CD4-positive, alpha-beta memory T cell (primary cell): ENCODE results near the gene SP6. TPM values are rescaled to one million over a fixed set of nuclear protein-coding genes. Genes with fewer than 3 reads are reported as not detected.

Experiments
- CTCF ChIA-PET: fragments of 350-600 bp; sonication (Branson Sonifier 250); formaldehyde crosslinking; loops from one replicate; lab custom pipeline; 2021; ENCODE audit warnings: inconsistent platforms; ENCODE audit not compliant: partially characterized antibody; lab: Charles Lee
- POLR2A ChIA-PET: fragments of 350-600 bp; sonication (Branson Sonifier 250); formaldehyde crosslinking; loops from one replicate; lab custom pipeline; 2021; ENCODE audit not compliant: partially characterized antibody; lab: Charles Lee
- DNase-seq, 5 donors: peaks; one replicate each; pipeline versions ENCODE4 v3.0.0 to v3.0.0-alpha.2; 2020 to 2022; ENCODE audit warnings: mixed read lengths in 1 of 5
- H3K27ac ChIP-seq: one replicate; pipeline ENCODE4 v1.7.0; 2013; ENCODE audit warnings: low read depth, low read length
- H3K27me3 ChIP-seq: 2 replicates; pipeline ENCODE4 v1.7.0; 2013; ENCODE audit warnings: mild to moderate bottlenecking, low read length, moderate library complexity; ENCODE audit not compliant: insufficient read depth
- H3K36me3 ChIP-seq: 2 replicates; pipeline ENCODE4 v1.7.0; 2013; ENCODE audit warnings: mild to moderate bottlenecking, low read length, moderate library complexity; ENCODE audit not compliant: insufficient read depth
- H3K4me1 ChIP-seq: 2 replicates; pipeline ENCODE4 v1.7.0; 2013; ENCODE audit warnings: mild to moderate bottlenecking, low read length, moderate library complexity; ENCODE audit not compliant: insufficient read depth
- H3K4me3 ChIP-seq, 2 donors: one replicate each; pipeline ENCODE4 v1.7.0; 2013; ENCODE audit warnings: low read length in 2 of 2, mild to moderate bottlenecking in 1 of 2
- H3K9me3 ChIP-seq, 2 donors: one replicate each; pipeline ENCODE4 v1.7.0; 2013; ENCODE audit warnings: low read length in 2 of 2, control low read depth in 1 of 2; ENCODE audit not compliant: control insufficient read depth in 1 of 2
- H3K27ac Mint-ChIP-seq, 7 donors: one replicate each; pipeline ENCODE4 v1.8.0; 2020 to 2021; ENCODE audit warnings: mixed read lengths in 7 of 7, mild to moderate bottlenecking in 6 of 7, inconsistent platforms in 3 of 7, moderate library complexity in 3 of 7
- H3K27me3 Mint-ChIP-seq, 2 donors: one replicate each; pipeline ENCODE4 v1.8.0; 2020 to 2021; ENCODE audit warnings: mixed read lengths in 2 of 2
- H3K36me3 Mint-ChIP-seq, 2 donors: one replicate each; pipeline ENCODE4 v1.8.0; 2020 to 2021; ENCODE audit warnings: mixed read lengths in 2 of 2, inconsistent platforms in 1 of 2, mild to moderate bottlenecking in 1 of 2
- H3K4me1 Mint-ChIP-seq, 4 donors: one replicate each; pipeline ENCODE4 v1.8.0; 2020 to 2021; ENCODE audit warnings: mixed read lengths in 4 of 4, mild to moderate bottlenecking in 1 of 4
- H3K4me3 Mint-ChIP-seq, 8 donors: one replicate each; pipeline ENCODE4 v1.8.0; 2020 to 2021; ENCODE audit warnings: mixed read lengths in 8 of 8, mild to moderate bottlenecking in 7 of 8, moderate library complexity in 6 of 8, inconsistent platforms in 3 of 8
- H3K9me3 Mint-ChIP-seq, 8 donors: one replicate each; pipeline ENCODE4 v1.8.0; 2020 to 2021; ENCODE audit warnings: mixed read lengths in 8 of 8, mild to moderate bottlenecking in 5 of 8, inconsistent platforms in 3 of 8, moderate library complexity in 1 of 8
- intact Hi-C: fragments of 100-400 bp; cut with micrococcal nuclease; formaldehyde crosslinking; loops from one replicate; pipeline ENCODE4 v1.15.1; 2023
- polyA plus RNA-seq, 2 donors: library from polyadenylated mRNA; unstranded; fragments of 300-500 nt; fragmentation: Illumina TruSeq; gene quantifications; one replicate each; pipeline ENCODE4 v1.2.3, GENCODE V29; 2021
- total RNA-seq, 2 experiments: library from RNA; stranded (reverse); gene quantifications; one replicate each; pipeline ENCODE4 v1.2.3, GENCODE V29; 2021

SP6 gene
- total and polyA plus RNA-seq, 4 experiments from 2014 or later = not detected

GRCh38 chr17:47837401-47838039, 13.4 kb downstream of the SP6 start:
- DNase-seq = no peak
- no peaks in the 10 kb centered on the region for H3K27me3 ChIP-seq
- no peak overlapping the region for H3K27ac Mint-ChIP-seq
- H3K4me3 ChIP-seq = no peak overlapping the region
- H3K27me3 Mint-ChIP-seq = no peaks in the 10 kb centered on the region
- no peak overlapping the region for H3K27ac ChIP-seq
- intact Hi-C loops = no loop called here
- ChIA-PET POLR2A (interaction anchor here (0.7 to 18.7 kb wide), 2 partner anchors 48 to 55 kb away, joined by 3 to 271 read pairs; partner anchors contain the start of gene SP2), CTCF (interaction anchor here (1.2 to 20.5 kb wide), 2 partner anchors 16 to 50 kb away, joined by 3 to 562 read pairs; partner anchors contain the start of genes OSBPL7 and SP2)
- no peaks in the 10 kb centered on the region for H3K9me3 ChIP-seq
- peaks cover 0 to 3% of the 10 kb centered on the region in 2 donors for H3K36me3 Mint-ChIP-seq
- peaks cover 0 to 2% (median 0%) of the 10 kb centered on the region in 8 donors for H3K9me3 Mint-ChIP-seq
- peaks cover 5% of the 10 kb centered on the region for H3K36me3 ChIP-seq
- H3K4me3 Mint-ChIP-seq = no peak overlapping the region
- H3K4me1 ChIP-seq = peaks cover 42% of the 10 kb centered on the region
- H3K4me1 Mint-ChIP-seq = peaks cover 25 to 59% (median 44%) of the 10 kb centered on the region in 4 donors

GRCh38 chr17:47836601-47837000, 14.4 kb downstream of the SP6 start:
- peaks cover 27 to 58% (median 43%) of the 10 kb centered on the region in 4 donors for H3K4me1 Mint-ChIP-seq
- H3K36me3 ChIP-seq = peaks cover 5% of the 10 kb centered on the region
- no peak for DNase-seq
- H3K4me3 ChIP-seq = no peak overlapping the region
- POLR2A ChIA-PET = interaction anchor here (18.7 kb wide), 1 partner anchor 56 kb away, joined by 271 read pairs; the partner anchor contains the start of gene SP2
- no peaks in the 10 kb centered on the region for H3K9me3 ChIP-seq
- H3K27ac Mint-ChIP-seq = no peak overlapping the region
- intact Hi-C loops = no loop called here
- CTCF ChIA-PET = interaction anchor here (1.2 to 20.5 kb wide), 2 partner anchors 15 to 51 kb away, joined by 3 to 562 read pairs; partner anchors contain the start of genes OSBPL7 and SP2
- H3K27ac ChIP-seq = no peak overlapping the region
- H3K27me3 ChIP-seq = no peaks in the 10 kb centered on the region
- no peaks in the 10 kb centered on the region for H3K27me3 Mint-ChIP-seq
- peaks cover 0 to 2% (median 0%) of the 10 kb centered on the region in 8 donors for H3K9me3 Mint-ChIP-seq
- no peak overlapping the region for H3K4me3 Mint-ChIP-seq
- H3K36me3 Mint-ChIP-seq = peaks cover 0 to 3% of the 10 kb centered on the region in 2 donors
- peaks cover 44% of the 10 kb centered on the region for H3K4me1 ChIP-seq

GRCh38 chr17:47834756-47835155, 16.2 kb downstream of the SP6 start:
- no peak overlapping the region for H3K27ac ChIP-seq

GRCh38 chr17:47831934-47832327, 19.0 kb downstream of the SP6 start:
- peaks cover 12% of the 10 kb centered on the region for H3K36me3 ChIP-seq
- Mint-ChIP-seq H3K4me1 (peaks cover 37 to 73% (median 49%) of the 10 kb centered on the region in 4 donors), H3K4me3 (peak overlapping the region; percentile 86 to 98 (median 95)), H3K9me3 (peaks cover 0 to 2% (median 0%) of the 10 kb centered on the region in 8 donors), H3K36me3 (peaks cover 4 to 28% of the 10 kb centered on the region in 2 donors), H3K27me3 (no peaks in the 10 kb centered on the region), H3K27ac (peak overlapping the region; percentile 86 to 100 (median 98))
- H3K9me3 ChIP-seq = no peaks in the 10 kb centered on the region
- no peaks in the 10 kb centered on the region for H3K27me3 ChIP-seq
- peaks cover 56% of the 10 kb centered on the region for H3K4me1 ChIP-seq
- intact Hi-C loops = loop anchor here (1.0 kb wide), 3 partner anchors 8 to 63 kb away; partner anchors contain the start of gene OSBPL7
- DNase-seq = no peak
- H3K4me3 ChIP-seq = peak overlapping the region; percentile 87 to 100
- ChIA-PET POLR2A (interaction anchor here (0.7 to 4.0 kb wide), 12 partner anchors 9 to 1061 kb away, joined by 3 to 69 read pairs (median 4); partner anchors contain the start of genes ATP5MC1, KPNB1, OSBPL7 and SCRN2), CTCF (interaction anchor here (1.0 to 3.9 kb wide), 5 partner anchors 9 to 761 kb away, joined by 3 to 31 read pairs (median 6); partner anchors contain the start of genes HOXB5, OSBPL7 and SCRN2)
- H3K27ac ChIP-seq = peak overlapping the region; percentile 82

More at GRCh38 chr17:47834756-47835155, 16.2 kb downstream of the SP6 start:
- H3K4me1 Mint-ChIP-seq = peaks cover 36 to 59% (median 41%) of the 10 kb centered on the region in 4 donors
- Histone ChIP-seq H3K36me3 (peaks cover 5% of the 10 kb centered on the region), H3K4me3 (no peak overlapping the region), H3K9me3 (no peaks in the 10 kb centered on the region), H3K27me3 (no peaks in the 10 kb centered on the region), H3K4me1 (peaks cover 43% of the 10 kb centered on the region)
- H3K36me3 Mint-ChIP-seq = peaks cover 0 to 14% of the 10 kb centered on the region in 2 donors
- peaks cover 0 to 2% (median 0%) of the 10 kb centered on the region in 8 donors for H3K9me3 Mint-ChIP-seq
- peak overlapping the region in 6 of 8 donors; percentile 30 to 69 (median 53) for H3K4me3 Mint-ChIP-seq
- no peaks in the 10 kb centered on the region for H3K27me3 Mint-ChIP-seq
- no peak for DNase-seq
- intact Hi-C loops = no loop called here
- ChIA-PET POLR2A (interaction anchor here (1.1 to 18.7 kb wide), 4 partner anchors 13 to 65 kb away, joined by 3 to 271 read pairs (median 7); partner anchors contain the start of genes OSBPL7, SP2 and SP6), CTCF (interaction anchor here (1.5 to 20.5 kb wide), 2 partner anchors 53 to 136 kb away, joined by 3 to 562 read pairs; partner anchors contain the start of genes CDK5RAP3 and SP2)
- peak overlapping the region; percentile 8 to 90 (median 56) for H3K27ac Mint-ChIP-seq

- H3K4me1 ChIP-seq = peaks cover 56% of the 10 kb centered on the region
- no peaks in the 10 kb centered on the region for H3K27me3 Mint-ChIP-seq
- intact Hi-C loops = loop anchor here (1.0 kb wide), 3 partner anchors 9 to 64 kb away; partner anchors contain the start of gene OSBPL7
Measured at GRCh38 chr17:47831003-47831933, 19.7 kb downstream of the SP6 start, which contains the start of the genes LRRC46 and MRPL10. LRRC46 (plus strand) TSS chr17:47831670; CDS start chr17:47831990, 320 bp downstream. MRPL10 (minus strand) TSS chr17:47831541; CDS start chr17:47831511, 30 bp downstream.

More at GRCh38 chr17:47831003-47831933, 19.7 kb downstream of the SP6 start, which contains the start of the genes LRRC46 and MRPL10:
- CTCF ChIA-PET = interaction anchor here (1.0 to 3.9 kb wide), 7 partner anchors 9 to 762 kb away, joined by 3 to 31 read pairs (median 6); partner anchors contain the start of genes HOXB5, OSBPL7 and SCRN2
- Histone ChIP-seq H3K27ac (peak within 1 kb of the TSS; percentile 82), H3K36me3 (peaks cover 19% of the 10 kb centered on the region), H3K4me3 (peak within 1 kb of the TSS; percentile 87 to 100), H3K9me3 (no peaks in the 10 kb centered on the region), H3K27me3 (no peaks in the 10 kb centered on the region)
- H3K4me3 Mint-ChIP-seq = peak within 1 kb of the TSS; percentile 86 to 98 (median 95)
- peak; percentile 90 to 91 (median 91) for DNase-seq
- peaks cover 0 to 2% (median 0%) of the 10 kb centered on the region in 8 donors for H3K9me3 Mint-ChIP-seq
- POLR2A ChIA-PET = interaction anchor here (0.7 to 4.0 kb wide), 13 partner anchors 9 to 1062 kb away, joined by 3 to 69 read pairs (median 4); partner anchors contain the start of genes ATP5MC1, KPNB1, OSBPL7 and SCRN2
- peak within 1 kb of the TSS; percentile 86 to 100 (median 98) for H3K27ac Mint-ChIP-seq
- peaks cover 37 to 73% (median 49%) of the 10 kb centered on the region in 4 donors for H3K4me1 Mint-ChIP-seq
- H3K36me3 Mint-ChIP-seq = peaks cover 11 to 34% of the 10 kb centered on the region in 2 donors
